EH (cell line): ENCODE measurements around the gene LOXL3.

Experiments used
- DNase-seq: peaks from one replicate; pipeline ENCODE4 v3.0.0-alpha.2; 2015; ENCODE audit warnings: low read depth

The LOXL3 gene

DNA sequence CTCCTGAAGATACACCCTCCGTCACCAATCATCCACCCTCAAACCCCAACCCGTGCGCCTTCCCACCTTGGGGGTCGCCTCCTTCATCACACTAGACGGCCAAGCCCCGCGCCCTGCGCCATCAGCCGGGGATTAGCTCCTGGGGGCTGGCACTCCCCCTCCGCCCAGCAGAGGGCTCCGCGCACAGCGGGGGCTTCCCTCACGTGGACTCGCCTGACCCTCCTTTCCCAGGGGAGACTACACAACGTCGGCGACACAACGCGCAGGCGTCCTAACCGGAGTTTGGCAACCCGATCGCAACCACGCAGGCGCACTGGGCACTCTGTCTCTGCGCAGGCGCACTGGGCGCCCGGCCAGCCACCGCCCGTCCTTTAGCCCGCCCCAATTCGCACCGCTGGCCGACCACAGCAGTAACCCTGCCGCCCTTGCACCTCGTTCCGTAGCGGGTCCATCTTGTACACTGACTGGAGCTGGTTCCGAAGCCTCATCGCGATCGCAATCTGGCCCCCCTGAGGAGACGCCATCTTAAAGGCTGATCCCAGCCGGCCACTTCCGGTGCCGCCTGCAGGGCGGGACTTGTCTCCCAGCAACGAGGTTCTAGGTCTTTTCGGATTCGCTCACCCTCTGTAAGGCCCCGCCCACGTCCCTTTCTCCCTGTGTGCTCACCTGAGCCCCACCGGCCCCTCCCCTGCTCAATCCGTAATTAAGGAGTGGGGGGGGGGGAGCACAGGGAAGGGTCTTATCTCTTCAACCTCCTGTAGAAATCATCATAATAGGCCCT, 46.4 kb downstream of the LOXL3 start, which contains the start of gene PCGF1:
PCGF1 (minus strand) TSS at position 551 of the 781 bp plus-strand sequence; CDS start at position 524, 27 bp downstream.
- DNase-seq, result peak; percentile 98

DNA sequence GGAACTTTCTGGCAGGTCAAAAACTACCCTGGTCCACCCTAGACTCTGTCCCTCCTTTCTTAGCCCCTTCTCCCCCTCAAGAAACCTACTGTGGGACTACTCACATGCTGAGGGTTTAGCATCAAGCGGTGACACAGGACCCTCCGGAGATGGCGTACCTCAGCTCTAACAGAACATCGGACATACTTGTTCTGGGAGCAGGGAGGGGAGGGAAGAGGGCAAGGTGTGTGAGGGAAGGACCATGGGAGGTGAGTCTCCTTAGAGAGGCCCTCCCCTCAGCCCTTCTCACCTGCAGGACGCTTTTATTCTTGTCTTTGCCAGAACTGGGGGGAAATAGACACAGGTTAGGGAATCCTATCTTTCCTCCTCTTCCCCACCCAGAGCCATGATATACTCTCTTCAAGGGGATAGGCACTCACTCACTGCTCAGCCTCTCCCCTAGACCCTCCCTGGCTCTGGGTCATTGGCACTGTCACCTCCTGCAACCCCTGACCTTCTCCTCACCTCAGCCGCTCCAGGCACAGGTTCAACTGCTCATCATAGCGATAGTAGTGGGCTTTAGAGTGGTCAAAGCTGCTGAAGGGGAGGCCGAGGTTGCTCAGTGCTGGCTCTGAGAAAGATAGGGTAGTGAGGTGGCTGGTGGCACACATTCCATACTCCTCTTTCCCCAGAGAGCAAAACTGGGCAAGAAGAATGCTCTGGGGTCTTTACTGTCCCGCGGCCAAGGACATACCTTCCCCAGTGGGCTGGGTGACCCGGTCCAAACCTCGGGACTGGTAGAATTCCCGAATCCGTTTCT, 48.1 kb downstream of the LOXL3 start:
- no peak for DNase-seq

DNA sequence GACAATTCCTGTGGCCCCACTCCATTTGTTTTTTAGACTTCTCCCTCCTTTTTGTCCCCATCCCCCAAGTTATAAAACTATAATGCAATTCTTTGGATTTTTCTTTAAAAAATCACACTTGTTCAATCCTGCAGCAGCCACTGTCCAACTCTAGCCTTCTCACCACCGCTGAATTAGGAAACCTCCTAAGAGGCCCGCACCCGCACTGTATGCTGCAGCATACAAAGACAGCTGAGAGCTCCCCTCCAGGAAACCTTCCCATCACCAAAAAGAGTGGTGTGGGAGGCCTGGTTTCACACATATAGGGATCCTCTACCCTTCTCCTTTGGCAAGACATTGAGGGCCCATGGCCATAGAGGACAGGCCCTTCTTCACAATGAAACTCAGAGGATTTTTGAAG, 49.2 kb downstream of the LOXL3 start:
- DNase-seq, result no peak

DNA sequence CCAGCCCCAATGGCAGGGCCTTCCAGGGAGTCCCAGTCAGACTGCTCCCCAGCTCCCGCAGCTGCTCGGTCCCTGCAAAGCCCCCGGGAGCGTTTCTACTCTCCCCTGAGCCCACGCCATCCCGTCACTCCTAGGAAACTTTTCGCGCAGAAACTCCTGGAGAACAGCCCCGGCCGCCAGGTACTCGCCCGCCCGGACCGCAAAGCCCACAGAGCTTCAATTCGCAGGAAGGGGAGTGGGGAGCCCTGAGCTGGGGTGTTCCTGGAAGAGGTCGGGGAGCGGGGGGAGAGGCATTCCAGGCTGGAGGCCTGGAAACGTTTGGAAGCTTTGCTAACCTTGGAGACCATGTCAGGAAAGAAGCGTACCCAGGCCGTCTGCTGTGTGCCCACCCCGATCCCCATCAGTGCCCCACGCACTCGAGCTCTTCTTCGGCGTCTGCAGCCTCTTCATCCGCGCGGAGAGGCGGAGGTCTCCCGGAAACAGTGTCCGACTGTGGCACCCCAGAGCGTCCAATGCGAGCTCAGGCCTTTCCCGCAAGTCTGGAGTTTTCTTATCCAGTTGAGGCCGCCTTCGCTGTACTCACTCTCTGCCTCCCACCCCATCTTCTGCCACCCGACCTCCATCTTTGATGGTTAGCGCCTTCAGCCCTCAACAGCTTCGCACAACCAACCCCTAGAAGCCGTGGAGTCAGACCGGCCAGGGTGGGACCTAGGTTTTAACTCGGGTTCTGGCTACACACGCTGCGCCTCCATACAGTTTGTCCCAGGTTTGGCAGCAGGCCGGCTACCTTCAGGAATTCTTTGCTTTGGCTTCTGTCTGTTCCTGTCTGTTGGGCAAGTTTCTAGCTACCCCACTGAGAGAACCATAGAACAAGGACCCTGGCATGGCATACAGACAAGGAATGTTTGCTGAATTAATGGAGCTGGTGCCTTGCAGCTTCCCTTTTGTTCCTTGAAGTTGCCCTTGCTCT, 50.0 kb downstream of the LOXL3 start:
- DNase-seq, result no peak

DNA sequence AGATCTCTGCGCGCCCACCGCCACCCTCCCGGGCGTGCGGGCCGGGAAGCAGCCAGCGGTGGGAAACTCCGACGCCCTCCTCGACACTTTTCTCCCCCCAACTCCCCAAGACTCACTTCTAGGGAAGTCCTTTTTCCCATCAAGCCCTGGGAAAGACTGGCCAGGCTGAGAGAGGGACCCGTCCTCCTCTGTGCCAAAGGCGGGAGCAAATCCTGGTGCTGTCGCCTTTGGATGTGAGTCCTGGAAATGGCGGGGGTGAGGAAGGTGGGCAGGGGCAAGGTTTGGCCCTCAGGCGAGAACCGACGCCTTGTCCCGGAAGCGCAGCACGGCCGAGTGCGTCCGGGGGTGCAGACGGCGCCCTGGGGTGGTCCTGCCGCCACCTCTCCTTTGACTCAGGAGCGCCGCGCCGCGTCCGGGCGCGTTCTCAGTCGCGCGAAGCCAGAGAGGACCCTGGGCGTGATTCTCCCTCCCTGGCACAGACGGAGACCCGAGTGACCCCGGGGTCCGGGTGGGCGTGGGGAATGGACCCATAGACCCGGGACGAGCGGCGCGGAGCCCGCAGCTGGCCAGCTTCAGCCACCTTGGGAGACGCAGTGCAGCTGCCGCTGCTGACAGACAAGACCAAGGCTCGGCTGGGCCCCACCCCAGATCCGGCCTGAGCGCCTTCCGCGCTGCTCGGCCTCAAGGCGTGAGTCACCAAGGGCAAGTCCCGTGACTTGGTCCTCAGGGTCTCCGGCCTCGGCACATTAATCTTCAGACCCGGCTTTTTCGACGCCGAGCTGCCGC, 50.8 kb downstream of the LOXL3 start:
- DNase-seq, result peak; percentile 83

DNA sequence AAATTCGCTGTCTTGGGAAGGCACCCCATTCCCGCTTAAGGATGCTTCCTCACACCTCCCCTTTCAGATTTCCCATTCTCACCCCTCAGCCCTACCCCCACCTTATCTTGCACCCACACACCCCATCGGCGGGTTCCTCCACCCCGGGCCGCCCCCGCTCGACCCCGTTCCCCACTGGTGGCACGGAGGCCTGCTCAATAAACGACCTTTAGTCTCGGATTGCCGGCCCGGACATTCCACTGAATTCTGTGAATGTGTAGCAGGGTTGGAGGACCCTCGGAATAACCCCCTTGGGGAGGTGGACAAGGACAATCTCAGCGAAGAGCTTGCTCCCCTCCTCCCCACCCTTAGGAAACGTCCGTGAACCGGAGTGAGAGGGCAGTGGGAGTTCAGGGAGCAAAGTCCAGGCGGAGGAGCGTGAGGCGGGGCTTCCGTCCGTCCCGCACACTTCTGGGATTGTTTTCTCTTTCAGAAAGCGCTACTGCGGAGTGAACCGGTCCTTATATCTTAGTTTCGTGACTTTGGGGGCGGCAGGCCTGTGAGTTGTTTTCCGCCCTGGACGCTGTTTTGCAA, 51.5 kb downstream of the LOXL3 start:
- no peak for DNase-seq

DNA sequence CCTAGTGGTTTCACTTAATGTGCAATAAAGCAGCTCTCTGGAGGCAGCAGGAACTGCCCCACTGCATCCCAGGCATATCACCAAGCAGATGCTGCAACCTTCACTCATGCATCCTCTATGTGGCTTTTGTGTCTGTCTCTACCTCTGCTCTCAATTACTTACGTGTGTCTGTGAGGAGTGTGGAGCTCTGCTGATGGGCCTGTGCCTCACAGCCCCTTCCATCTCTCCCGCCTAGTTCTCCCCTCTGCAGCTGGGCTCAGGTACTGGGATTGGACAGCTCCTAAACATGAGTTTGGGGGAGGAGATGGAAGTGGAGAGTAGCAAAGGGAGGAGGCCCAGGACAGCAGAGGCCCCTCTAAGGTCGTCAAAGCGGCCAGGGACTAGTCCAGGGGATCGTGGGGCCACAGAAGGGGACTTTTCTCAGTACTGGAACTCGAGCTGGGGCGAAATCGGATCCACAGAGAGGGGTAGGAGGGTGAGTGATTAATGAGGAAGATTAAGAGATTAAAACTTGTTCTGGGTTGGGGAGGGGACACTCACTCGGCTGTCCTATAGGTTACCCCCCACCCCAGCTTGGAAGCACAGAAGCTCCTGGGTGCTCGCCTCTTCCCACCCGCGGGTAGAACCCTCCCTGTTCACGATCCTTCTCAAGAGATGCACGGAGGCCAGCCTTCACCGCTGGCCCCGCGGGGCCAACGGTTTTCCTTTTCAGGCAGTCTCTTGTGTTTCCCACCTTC, 52.2 kb downstream of the LOXL3 start:
- no peak for DNase-seq

DNA sequence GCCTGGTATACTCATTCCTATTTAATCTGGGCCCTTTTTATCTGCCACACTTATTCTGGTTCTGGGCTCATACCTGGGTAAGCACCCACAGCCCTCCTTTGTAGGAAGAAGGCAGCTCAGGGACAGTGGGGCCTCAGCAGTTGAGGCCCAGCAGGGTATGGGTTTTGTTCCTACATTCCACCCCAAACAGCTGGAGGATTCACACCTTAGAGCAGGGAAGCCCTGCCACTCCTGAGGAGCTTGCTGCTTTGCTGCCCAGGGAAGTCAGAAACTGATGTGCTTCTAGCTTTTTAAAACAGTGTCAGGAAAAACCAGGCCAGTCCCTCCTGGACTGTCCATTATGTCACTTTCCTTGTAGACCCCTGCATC, 53.2 kb downstream of the LOXL3 start:
- DNase-seq, result no peak

DNA sequence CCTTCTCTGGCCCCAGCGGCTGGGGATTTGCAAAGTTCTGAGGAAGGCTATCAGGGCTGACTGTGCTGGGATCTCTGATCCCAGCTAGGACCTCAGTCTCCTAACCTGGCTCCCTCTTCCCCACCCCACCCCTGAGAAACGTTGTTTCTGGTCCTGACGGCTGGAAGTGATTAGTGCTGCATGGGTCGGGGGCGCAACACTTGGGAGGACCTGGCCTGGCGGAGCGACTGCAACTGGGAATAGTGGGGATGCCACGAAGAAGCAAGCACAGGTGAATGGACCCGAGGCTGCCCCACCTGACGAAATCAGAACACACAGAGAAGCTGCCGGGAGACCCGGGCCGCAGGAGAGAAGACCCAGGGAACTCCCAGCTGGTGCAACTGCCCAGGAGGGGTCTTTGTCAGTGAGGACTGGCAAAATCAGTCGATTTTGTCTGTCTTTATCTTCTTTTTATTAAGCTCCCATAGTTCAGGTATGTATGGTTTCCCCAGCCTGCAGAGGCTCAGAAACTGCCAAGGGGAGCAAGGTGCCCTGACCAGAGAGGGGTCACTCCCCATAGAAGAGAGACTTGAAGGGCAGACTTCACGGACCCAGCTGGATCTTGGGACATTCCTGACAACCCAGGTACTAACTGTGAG, 53.7 kb downstream of the LOXL3 start:
- no peak for DNase-seq

DNA sequence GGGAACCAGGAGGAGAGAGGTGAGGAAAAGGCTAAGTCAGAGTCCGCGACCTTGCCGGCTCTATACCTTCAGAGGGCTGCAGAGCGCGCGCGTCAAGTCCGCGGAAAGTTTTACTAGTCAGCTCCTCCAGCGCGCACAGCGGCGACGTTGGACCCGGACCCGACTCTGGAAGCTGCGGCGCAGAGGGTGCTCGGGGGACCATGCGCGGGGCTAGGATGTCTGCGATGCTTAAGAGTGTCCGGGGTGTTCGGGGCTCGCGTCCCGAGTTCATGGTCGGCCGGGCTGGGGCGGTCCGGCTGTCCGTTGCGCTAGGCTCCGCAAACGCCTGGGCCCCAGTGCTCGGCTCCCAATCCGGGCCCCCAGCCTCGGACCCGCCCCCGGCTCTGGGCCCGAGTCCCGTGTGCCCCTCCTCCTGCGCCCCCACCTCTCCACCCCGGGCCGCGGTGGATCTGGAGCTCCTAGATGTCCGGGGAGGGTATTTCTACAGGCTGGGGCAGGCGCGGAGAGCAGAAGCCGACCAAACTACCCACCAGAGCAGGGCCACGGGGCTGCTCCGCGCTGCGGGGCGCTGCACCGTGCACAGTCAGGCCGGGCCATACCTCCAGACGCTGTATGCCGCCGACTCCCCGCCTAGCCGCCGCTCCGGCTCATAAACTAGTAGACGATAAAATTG, 54.3 kb downstream of the LOXL3 start, which contains the start of gene LBX2:
LBX2 (minus strand) TSS at position 337 of the 673 bp plus-strand sequence; CDS start at position 271, 66 bp downstream.
- DNase-seq, result peak; percentile 35

DNA sequence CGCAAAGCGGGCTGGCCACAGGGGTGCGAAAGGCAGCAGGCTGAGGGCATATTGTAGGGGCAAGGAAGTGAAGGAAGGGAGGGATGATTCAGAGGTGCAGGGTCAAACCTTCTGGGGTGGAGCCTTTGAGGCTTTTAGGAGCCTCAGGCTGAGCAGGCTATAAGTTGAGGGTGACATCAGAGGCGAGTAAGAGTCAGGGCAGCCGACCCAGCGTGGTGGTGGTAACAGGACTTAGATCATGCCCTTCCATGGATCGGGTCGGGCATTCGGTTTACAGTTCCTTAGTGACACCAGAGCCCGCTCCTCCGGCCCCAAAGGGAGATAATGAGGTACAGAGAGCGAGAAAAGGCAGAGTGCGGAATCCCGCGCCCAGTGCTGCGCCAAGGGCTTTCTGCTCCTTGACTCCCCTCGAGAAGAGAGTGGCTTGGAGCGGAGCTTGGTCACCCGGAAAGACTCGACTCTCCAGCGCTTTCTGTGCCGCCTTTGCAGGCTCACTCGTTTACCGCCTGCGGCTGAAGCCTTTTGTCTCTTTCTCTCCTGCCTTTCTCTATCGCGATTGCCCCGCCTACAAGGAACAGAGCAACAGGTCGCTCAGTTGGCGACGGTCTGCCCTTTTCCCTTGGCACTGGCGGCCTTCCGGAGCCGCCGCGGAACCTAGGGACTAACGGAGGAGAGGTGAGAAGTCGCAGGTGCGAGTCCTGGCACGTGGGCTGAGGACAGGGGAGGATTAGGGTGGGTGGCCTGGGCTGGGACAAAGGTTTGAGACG, 55.1 kb downstream of the LOXL3 start:
- DNase-seq, result peak; percentile 58

DNA sequence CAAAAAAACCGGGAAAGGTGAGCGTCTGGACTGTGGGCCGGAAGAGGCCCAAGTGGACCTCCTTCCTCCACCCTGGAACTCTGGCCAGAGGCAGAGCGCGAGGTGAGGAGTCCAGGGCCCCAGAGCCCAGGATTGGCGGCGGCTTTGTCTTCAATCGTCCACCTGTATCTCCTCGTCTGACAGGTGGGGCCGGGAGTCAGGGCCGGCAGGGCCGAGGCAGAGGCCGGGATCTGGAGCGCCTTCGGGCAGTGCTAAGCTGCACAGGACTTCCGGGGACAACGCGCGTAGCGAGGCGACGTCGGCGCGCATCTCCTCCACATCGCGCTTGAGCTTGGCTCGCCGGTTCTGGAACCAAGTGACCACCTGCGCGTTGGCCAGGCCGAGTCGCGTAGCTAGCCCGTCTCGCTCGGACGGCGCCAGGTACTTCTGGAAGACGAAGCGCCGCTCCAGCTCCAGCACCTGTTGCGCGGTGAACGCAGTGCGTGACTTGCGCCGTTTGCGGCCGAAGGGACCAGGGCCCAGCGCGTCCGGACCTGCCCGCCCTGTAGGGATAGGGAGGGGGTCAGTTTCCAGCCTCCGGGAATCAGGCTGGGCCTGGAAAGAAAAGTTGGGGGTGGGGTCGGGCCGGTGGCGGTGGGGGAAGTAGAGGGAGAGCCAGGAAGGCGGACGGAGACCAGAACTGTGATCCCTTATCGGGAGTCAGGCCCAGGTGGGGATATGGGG, 55.8 kb downstream of the LOXL3 start:
- no peak for DNase-seq

DNA sequence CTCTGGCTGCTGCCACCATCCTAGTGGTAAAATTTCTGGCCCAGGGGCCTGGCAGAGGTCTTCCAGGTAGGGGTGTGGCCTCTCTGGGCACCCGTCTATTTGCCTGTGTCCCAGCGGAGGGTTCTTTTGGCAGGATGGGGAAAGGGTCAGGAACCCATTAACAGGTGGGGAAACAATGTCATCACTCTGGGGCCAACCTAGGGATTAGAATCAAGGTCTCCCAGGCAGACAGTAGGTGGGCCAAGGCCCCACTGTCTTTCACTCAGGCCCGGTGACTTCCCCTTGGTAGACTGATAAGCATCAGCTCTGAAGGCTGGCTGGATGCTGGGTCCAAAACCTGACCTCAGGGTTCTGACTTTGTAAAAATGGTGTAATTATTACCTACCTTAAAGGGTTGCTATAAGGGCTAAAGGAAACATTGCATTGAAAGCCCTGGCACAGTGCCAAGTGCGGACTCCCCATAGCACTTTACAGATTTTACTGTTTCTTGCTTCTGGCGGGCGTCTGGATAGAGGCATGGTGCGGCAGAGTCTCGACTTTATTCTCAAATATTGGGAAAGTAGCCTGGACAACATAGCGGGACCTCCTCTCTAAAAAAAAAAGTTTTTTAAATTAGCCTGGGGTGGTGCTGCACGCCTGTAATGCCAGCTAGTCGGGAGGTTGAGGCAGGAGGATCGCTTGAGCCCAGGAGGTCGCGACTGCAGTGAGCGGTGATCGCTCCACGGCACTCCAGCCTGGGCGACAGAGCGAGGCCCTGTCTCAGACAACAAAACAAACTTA, 56.6 kb downstream of the LOXL3 start:
- no peak for DNase-seq

DNA sequence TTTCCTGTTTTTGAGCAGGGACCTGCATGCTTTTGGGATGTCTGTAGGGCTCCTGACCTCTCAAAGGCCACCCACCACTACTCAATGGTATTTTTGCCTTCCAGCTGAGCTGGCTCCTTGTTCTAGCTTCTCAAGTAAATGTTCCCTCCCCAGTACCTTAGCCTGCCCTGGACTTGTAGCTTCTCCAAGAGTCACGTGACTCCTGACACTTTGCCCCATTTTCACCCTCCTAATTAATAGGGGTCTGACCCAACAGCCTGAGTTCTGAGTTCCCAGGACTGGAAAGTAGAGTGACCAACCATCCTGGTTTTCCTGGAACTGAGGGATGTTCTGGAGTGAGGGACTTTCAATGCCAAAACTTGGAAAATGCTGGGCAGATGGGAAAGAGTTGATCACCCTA, 58.3 kb downstream of the LOXL3 start:
- no peak for DNase-seq

DNA sequence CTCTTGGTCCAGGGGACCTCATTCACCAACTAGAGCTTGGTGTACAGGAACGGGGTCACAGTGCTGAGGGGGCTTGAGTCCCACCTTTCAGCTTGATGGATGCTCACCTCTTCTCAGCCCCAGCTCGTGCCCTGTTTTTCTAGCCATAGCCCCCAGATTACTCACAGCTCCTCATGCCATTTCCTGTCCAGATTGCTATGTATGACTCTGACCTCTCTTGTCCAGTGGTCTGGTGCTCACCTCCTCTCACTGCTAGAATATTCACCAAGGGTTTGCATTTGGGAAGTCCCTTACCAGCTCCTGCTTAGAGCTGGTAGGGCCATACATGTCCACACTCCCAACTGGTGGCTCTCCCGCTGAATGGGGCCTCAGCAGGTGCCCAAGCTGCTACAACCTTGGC, 60.2 kb downstream of the LOXL3 start:
- DNase-seq, result no peak

DNA sequence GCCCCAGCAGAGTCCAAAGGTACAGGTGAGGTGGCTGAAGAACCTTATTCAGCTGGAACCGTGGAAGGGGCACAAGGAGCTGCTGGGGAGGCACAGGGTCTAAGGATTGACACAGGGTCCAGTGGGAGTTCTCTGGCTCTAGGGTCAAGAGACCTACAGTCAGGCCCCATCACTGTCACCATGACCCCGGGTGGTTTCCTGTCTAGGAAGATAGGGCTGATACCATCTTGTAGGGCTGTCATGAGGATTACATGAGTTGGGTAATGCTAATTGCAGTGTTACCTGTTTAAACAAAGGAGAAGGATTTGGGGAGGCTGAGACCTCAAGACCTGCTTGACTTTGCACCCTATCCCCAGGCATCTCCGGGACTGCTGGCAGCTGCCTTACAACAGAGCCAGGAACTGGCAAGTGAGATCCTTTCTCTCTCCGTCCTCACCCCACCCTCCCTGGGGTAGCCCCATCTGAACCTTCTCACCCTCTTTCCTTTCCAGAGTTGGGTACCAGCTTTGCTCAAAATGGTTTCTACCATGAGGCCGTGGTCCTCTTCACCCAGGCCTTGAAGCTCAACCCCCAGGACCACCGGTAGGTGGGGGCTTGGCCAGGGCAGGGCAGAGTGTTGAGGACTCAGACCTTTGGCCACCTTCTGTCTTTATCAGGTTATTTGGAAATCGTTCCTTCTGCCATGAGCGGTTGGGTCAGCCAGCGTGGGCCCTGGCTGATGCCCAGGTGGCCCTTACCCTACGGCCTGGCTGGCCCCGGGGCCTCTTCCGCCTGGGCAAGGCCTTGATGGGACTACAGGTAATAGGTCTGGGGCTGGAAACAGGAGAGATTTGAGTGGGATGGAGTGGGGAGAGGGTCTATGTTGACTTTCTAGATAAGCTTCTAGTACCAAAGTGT, 61.8 kb downstream of the LOXL3 start:
- DNase-seq, result no peak
